Keratinocyte (primary cell): ENCODE results near the gene EFR3B.

ENCODE experiments used
- CTCF ChIP-seq, 3 experiments: IDR thresholded peaks in 1 of 3; conservative IDR thresholded peaks in 1 of 3; optimal IDR thresholded peaks in 1 of 3; 2 replicates in 2 of 3; 3 replicates in 1 of 3; pipeline versions ENCODE3 to v1.5.1; 2011; ENCODE audit warnings: low read length in 3 of 3, mild to moderate bottlenecking in 3 of 3, moderate library complexity in 2 of 3, control low read depth in 1 of 3, inconsistent platforms in 1 of 3; ENCODE audit not compliant: insufficient read depth in 2 of 3; ENCODE audit errors: extremely low read depth in 1 of 3
- EZH2 ChIP-seq: IDR thresholded peaks from one replicate; pipeline ENCODE4 v1.6.1; 2012; ENCODE audit warnings: inconsistent platforms, mild to moderate bottlenecking, low read length, moderate library complexity

- TF ChIP-seq CTCF (optimal IDR thresholded peaks at IDR 0.05 in 1 of 3, IDR thresholded peaks at IDR 0.05 in 1 of 3, conservative IDR thresholded peaks at IDR 0.05 in 1 of 3; ENCODE audit: extremely low read depth in 1 of 3, insufficient read depth in 2 of 3, low read length in 3 of 3) (no peak), EZH2 (no peak)
Measured at GRCh38 chr2:25160376-25160775, 118.5 kb downstream of the EFR3B start.
